GM21723 (cell line): ENCODE results near the gene ARHGAP27.

Experiments used
- ATAC-seq: cut with Tn5 transposase; IDR thresholded peaks from one replicate; pipeline ENCODE4 v1.9.1; 2021; ENCODE audit warnings: mild to moderate bottlenecking, moderate library complexity; ENCODE audit not compliant: unreplicated experiment

Gene ARHGAP27

GRCh38 chr17:45410144-45411091, 22.3 kb downstream of the ARHGAP27 start:
- peak; percentile 57 for ATAC-seq

GRCh38 chr17:45409659-45410076, 23.0 kb downstream of the ARHGAP27 start:
- ATAC-seq = no peak

- no peak for ATAC-seq
These were observed 23.9 kb downstream of the ARHGAP27 start for GRCh38 chr17:45408611-45409421.

GRCh38 chr17:45406107-45406506, 26.6 kb downstream of the ARHGAP27 start:
- no peak for ATAC-seq

GRCh38 chr17:45405250-45406086, 27.2 kb downstream of the ARHGAP27 start:
- ATAC-seq = no peak

GRCh38 chr17:45404870-45405249, 27.8 kb downstream of the ARHGAP27 start:
- no peak for ATAC-seq

- ATAC-seq = no peak
These were observed 28.7 kb downstream of the ARHGAP27 start for GRCh38 chr17:45403906-45404490.

GRCh38 chr17:45402916-45403315, 29.8 kb downstream of the ARHGAP27 start:
- ATAC-seq = no peak

GRCh38 chr17:45398800-45399199, 33.9 kb downstream of the ARHGAP27 start:
- no peak for ATAC-seq

- ATAC-seq = no peak
These were observed 34.9 kb downstream of the ARHGAP27 start for GRCh38 chr17:45397796-45398195.

- no peak for ATAC-seq
These were observed 36.0 kb downstream of the ARHGAP27 start for GRCh38 chr17:45396496-45397205.

GRCh38 chr17:45395569-45396415, 36.9 kb downstream of the ARHGAP27 start:
- ATAC-seq = no peak

GRCh38 chr17:45394913-45395568, 37.6 kb downstream of the ARHGAP27 start:
- ATAC-seq = no peak

GRCh38 chr17:45394564-45394912, 38.1 kb downstream of the ARHGAP27 start:
- ATAC-seq = no peak

GRCh38 chr17:45394091-45394490, 38.6 kb downstream of the ARHGAP27 start:
- no peak for ATAC-seq

- no peak for ATAC-seq
These were observed 39.3 kb downstream of the ARHGAP27 start for GRCh38 chr17:45393411-45393810.

GRCh38 chr17:45391918-45392317, 40.8 kb downstream of the ARHGAP27 start:
- no peak for ATAC-seq

GRCh38 chr17:45391291-45391690, 41.4 kb downstream of the ARHGAP27 start:
- ATAC-seq = no peak

- no peak for ATAC-seq
These were observed 43.3 kb downstream of the ARHGAP27 start for GRCh38 chr17:45389354-45389753.
